Measurements from ENCODE around the gene RFWD3.
A peak's percentile ranks its signal among the peaks of the same experiment; 100 is the strongest.
"Not testable (repeated sequence)": the region's sequence is repeated elsewhere in the genome, so short reads cannot be mapped to it uniquely, and the experiment has no call there.

The RFWD3 gene

GRCh38 chr16:74657870-74658642, 8.6 kb downstream of the RFWD3 start:
- POLR2A ChIA-PET: no interaction called here
- CTCF ChIA-PET: no interaction called here
- TF ChIP-seq, protein P1, sequence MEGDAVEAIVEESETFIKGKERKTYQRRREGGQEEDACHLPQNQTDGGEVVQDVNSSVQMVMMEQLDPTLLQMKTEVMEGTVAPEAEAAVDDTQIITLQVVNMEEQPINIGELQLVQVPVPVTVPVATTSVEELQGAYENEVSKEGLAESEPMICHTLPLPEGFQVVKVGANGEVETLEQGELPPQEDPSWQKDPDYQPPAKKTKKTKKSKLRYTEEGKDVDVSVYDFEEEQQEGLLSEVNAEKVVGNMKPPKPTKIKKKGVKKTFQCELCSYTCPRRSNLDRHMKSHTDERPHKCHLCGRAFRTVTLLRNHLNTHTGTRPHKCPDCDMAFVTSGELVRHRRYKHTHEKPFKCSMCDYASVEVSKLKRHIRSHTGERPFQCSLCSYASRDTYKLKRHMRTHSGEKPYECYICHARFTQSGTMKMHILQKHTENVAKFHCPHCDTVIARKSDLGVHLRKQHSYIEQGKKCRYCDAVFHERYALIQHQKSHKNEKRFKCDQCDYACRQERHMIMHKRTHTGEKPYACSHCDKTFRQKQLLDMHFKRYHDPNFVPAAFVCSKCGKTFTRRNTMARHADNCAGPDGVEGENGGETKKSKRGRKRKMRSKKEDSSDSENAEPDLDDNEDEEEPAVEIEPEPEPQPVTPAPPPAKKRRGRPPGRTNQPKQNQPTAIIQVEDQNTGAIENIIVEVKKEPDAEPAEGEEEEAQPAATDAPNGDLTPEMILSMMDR (IDR thresholded peaks at IDR 0.05; ENCODE audit: control extremely low read depth, extremely low read depth, low read depth, missing control alignments): no peak
- no peak for DNase-seq (ENCODE audit: extremely low spot score)

DNA sequence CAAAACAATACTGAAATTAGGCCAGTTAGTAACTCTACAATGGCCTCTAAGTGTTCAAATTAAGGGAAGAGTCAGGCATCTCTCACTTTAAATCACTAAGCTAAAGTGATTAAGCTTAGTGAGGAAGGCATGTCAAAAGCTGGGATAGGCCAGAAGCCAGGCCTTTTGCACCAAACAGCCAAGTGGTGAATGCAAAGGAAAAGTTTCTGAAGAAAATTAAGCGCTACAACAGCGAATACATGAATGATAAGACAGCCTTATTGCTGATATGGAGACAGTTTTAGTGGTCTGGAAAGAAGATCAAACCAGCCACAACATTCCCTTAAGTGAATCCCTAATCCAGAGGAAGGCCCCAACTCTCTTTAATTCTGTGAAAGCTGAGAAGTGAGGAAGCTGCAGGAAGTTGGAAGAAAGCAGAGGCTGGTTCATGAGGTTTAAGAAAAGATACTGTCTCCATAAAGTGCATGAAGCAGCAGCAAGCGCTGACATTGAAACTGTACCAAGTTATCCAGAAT, 12.1 kb downstream of the RFWD3 start:
- POLR2A ChIA-PET: interaction anchor here (2.4 kb wide), 1 partner anchor 12 kb away, joined by 8 read pairs; the partner anchor contains the start of gene RFWD3
- CTCF ChIA-PET: interaction anchor here (1.3 kb wide), 1 partner anchor 32 kb away, joined by 4 read pairs; no protein-coding TSS in a partner anchor
- no peak for DNase-seq (ENCODE audit: extremely low spot score)
- TF ChIP-seq, protein P1 (IDR thresholded peaks at IDR 0.05; ENCODE audit: control extremely low read depth, extremely low read depth, low read depth, missing control alignments): no peak

GRCh38 chr16:74652883-74653282, 13.8 kb downstream of the RFWD3 start:
- CTCF ChIA-PET: interaction anchor here (1.6 to 1.9 kb wide), 2 partner anchors 11 to 54 kb away, joined by 3 to 8 read pairs; no protein-coding TSS in a partner anchor
- DNase-seq (ENCODE audit: extremely low spot score); POLR2A ChIA-PET: not testable (repeated sequence)

GRCh38 chr16:74652249-74652648, 14.4 kb downstream of the RFWD3 start:
- no peak for DNase-seq (ENCODE audit: extremely low spot score)
- CTCF ChIA-PET: interaction anchor here (0.9 to 1.9 kb wide), 9 partner anchors 10 to 73 kb away, joined by 3 to 12 read pairs (median 6); no protein-coding TSS in a partner anchor
- TF ChIP-seq, protein P1 (IDR thresholded peaks at IDR 0.05; ENCODE audit: control extremely low read depth, extremely low read depth, low read depth, missing control alignments): no peak
- POLR2A ChIA-PET: no interaction called here

DNA sequence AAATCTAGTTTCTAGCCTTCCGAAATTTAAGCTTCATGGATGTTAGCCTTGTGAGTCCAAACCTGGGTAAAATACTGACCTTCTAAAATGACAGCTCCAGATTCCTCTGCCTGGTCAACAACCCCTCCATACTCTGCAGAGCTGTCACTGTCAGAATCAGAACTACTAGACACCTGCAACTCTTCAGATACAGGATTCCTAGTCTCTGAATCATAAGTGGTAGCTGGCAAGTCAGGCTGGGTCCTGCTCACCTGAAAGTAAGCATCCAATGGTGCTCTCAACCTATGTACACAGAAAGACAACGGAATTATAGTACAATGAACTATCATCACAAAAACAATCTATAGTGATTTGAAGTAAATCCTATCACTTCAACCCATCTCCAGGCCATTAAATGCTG, 14.8 kb downstream of the RFWD3 start:
- POLR2A ChIA-PET: no interaction called here
- DNase-seq (ENCODE audit: extremely low spot score): no peak
- CTCF ChIA-PET: interaction anchor here (0.7 to 1.9 kb wide), 14 partner anchors 10 to 90 kb away, joined by 3 to 12 read pairs (median 4); no protein-coding TSS in a partner anchor
- TF ChIP-seq, protein P1 (IDR thresholded peaks at IDR 0.05; ENCODE audit: control extremely low read depth, extremely low read depth, low read depth, missing control alignments): no peak

DNA sequence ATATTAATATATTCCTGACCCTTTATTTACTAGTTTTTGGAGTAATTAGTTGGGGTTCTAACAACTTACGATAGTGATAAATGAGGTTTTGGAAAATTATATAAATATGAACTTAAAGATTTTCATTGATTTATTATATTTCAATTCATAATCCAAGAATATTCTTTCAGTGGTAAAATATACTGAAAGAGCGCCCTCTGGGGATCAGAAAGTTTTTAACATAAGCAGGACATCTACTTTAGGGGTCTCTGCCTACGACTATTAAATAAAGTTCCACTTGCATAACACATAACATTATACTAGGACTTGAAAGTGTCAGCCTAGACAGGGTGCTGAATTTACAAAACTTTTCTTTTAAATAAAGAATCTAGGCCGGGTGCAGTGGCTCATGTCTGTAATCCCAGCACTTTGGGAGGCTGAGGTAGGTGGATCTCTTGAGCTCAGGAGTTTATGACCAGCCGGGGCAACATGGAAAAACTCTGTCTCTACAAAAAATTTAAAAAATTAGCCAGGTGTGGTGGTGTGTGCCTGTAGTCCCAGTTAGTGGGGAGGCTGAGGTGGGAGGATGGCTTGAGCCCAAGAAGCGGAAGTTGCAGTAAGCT, 15.6 kb downstream of the RFWD3 start:
- ChIA-PET CTCF (interaction anchor here (0.7 to 1.9 kb wide), 13 partner anchors 9 to 90 kb away, joined by 3 to 12 read pairs (median 5); no protein-coding TSS in a partner anchor), POLR2A (no interaction called here)
- no peak for DNase-seq (ENCODE audit: extremely low spot score)
- TF ChIP-seq, protein P1 (IDR thresholded peaks at IDR 0.05; ENCODE audit: control extremely low read depth, extremely low read depth, low read depth, missing control alignments): peak; percentile 34

Measured in GM10248 (cell line).